GM21529 (cell line): ENCODE data around the gene FAM171A1.
"Not testable (repeated sequence)": the region's sequence is repeated elsewhere in the genome, so short reads cannot be mapped to it uniquely, and the experiment has no call there.

Source experiments
- ATAC-seq: cut with Tn5 transposase; IDR thresholded peaks from one replicate; pipeline ENCODE4 v1.9.1; 2021; ENCODE audit not compliant: unreplicated experiment

Gene FAM171A1

DNA sequence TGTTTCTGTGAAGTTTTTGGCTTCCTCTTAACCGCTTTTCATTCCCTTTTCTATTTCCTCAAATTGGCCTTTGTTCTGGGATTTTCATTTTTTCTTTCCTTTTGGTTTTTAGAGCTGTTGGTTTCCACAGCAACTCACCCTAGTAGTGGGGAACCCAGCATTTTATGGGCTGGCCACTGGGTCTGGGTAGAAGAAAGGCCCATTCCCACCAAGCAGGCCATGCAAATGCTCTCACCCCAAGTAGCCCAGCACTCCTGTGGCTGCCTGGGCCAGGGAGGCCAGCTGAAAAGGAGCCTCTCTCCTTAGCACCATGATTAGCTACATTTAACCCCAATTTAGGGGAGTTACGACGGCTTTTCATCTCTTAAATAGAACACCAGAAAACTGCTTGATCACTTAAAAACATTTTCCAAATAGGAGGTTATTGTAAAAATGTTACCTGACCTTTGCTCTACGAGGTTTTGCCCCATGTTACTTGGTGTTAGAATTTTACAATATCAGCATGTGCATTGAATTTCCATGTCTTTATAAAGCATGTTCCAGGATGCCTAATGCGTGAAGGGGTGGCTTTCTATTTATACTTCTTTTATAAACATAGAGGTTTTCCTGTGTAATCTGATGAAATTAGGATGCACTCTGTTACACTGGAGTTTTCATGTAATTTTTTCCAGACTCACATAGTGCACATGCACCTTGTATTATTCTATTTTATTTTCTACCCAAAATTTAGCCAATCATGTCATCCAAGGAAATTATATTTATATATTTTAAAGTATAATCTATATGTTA, 75.4 kb downstream of the FAM171A1 start:
- ATAC-seq: no peak

DNA sequence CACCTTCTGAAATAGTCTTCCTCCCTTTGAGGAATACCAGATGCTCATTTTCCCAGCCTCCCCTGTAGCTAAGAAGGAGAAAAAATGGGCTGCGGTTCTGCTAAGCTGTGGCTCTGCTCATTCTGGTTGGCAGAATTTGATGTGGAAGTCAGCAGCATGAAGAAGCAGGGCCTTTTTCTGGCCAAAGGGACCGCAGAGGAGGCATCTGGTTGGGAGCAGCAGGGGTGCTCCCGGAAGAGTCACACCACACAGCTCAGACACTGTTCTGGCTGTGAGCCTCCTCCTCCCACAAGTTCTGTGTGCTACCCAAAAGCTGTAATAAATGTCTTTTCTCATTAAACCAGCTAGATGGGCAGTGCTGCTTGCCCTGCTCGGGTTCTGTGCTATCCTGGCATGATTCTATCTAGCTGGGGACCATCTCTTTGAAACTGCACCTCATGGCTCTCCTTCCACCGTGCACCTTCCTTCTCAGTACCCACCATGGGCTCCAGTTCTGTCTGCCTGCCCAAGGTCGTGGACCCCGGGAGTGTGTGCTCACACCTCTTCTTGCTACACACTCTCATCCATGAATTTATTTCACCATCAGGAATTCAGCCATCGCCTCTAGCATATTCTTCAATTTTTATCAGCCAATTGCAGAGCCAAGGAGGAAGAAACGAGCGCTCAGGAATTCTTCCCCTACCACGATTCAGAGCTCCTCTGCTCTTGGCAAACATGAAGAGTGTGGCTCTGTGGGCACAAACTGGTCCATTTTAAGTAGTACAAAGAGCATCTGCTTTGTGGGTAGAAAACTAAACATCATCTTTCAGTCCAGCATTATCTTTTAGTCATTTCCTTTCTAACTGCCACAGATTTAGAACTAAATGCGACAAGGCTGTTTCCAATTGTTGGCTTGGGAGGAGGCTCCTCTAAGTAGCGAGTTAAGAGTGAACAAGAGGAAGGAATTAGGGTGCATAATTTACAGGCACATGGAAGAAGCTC, 76.9 kb downstream of the FAM171A1 start:
- no peak for ATAC-seq

DNA sequence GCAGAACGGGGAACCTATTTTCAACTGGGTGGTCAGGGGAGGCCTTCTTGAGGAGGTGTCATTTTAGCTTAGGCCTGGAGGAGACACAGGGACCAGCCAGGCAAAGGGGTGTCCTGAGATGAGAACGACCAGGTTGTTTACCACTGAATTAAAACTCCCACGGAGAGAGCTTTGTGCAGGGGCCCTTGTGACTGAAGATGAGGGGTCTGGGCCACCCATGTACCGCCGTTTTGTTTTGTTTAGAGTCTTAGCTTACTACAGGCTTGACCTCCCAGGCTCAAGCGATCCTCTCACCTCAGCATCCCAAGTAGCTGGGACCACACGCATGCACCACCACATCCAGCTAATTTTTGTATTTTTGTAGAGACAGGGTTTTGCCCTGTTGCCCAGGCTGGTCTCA, 80.4 kb downstream of the FAM171A1 start:
- no peak for ATAC-seq

DNA sequence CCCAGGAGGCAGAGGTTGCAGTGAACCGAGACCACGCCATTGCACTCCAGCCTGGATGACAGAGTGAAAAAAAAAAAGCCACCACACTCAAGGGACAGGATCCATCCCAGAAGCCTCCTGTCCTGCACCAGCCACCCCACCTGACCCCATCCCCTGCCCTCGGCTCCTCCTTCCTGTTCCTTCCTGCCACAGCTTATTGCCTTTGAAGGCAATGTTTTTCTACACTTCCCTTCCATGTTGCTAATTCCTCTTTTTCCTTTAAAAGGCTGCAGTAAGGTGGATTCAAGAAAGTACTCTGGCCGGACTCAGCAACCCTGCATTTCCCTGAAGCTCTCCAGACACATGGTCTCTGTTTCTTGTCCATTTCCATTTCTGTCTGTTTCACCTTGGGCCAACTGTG, 80.9 kb downstream of the FAM171A1 start:
- ATAC-seq: no peak

DNA sequence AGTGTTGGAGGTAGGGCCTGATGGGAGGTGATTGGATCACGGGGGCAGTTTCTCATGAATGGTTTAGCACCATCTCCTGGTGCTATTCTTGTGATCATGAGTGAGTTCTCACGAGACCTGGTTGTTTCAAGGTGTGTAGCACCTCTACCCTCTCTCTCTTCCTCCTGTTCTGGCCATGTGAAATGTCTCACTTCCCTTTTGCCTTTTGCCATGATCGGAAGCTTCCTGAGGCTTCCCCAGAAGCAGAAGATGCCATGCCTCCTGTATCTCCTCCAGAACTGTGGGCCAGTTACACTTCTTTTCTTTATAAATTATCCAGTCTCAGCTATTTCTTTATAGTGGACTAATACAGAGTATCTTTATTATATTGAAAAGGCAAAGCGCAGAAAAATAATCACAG, 90.1 kb downstream of the FAM171A1 start:
- ATAC-seq: no peak

DNA sequence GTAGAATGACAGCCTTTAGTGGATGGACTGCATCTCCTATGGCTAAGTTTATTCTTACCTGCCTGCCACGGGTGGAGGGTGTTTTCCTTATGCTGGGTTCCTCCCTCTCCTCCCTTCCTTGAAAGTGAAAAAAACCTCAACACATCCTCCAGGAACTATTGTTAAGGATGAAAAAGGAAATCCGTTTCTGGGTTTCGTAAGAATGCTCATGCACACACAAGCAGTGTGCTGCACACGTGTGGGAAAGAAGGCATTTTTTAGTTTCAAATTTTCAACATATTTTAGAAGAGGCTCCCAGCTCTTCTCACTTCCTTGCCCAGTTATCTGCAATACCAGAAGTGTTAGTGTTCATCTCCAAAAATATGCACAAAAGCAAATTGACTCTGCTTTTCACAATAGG, 90.6 kb downstream of the FAM171A1 start:
- no peak for ATAC-seq

DNA sequence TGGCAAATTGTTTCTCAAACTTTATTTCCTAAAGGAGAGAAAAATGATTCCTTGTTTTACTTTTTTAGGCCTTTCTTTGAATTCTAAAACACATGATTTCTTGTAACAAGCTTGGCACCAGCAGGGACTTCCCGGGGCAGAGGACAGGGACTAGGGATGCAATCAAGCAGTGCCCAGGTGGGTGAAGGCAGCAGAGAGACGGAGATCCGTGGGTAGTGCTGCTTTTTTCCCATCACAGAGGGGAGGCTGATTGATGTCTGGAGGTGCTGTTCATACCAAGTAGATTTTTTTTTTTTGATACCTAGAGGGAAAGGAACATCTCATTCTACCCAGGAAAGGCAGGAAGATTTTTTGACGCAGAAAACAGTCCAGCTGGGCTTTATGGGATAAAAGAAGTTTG, 91.9 kb downstream of the FAM171A1 start:
- no peak for ATAC-seq

DNA sequence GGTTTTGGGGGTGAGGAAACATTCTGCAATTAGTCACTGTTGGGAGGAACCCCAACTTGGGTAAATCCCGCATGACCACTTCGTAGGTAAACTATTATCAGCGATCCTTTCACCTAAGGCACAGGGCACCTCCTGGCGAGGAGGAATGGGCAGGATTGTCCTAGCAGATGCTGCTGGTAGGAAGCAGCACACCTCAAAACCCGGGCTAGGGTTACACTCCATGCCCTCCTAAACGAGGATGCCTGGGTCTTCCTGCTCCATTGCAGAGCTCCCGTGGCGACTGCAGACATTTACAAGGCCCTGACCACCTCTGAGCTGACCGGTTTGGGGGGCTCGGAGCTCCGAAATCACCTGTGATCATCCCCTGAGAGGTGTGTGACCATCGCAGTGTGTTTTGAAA, 92.3 kb downstream of the FAM171A1 start:
- ATAC-seq: no peak

DNA sequence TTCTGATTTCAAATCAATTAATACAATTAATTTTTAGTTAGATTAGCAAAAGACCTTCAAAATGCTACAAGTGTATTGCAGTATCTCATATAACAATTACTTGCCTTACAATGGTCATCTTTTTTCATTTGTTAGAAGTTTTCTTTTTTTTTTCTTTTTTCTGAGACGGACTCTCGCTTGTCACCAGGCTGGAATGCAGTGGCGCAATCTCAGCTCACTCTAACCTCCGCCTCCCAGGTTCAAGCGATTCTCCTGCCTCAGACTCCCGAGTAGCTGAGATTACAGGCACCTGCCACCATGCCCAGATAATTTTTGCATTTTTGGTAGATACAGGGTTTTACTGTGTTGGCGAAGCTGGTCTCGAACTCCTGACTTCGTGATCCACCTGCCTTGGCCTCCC, 95.0 kb downstream of the FAM171A1 start:
- not testable (repeated sequence) for ATAC-seq

DNA sequence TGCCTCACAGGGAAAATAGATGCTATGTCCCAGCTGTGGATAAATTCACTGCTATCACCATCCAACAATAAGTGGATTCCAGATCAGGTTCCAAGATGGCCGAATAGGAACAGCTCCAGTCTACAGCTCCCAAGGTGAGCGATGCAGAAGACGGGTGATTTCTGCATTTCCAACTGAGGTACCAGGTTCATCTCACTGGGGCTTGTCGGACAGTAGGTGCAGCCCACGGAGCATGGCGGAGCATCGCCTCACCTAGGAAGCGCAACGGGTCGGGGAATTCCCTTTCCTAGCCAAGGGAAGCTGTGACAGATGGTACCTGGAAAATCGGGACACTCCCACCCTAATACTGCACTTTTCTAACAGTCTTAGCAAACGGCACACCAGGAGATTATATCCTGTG, 101.3 kb downstream of the FAM171A1 start:
- ATAC-seq: not testable (repeated sequence)

DNA sequence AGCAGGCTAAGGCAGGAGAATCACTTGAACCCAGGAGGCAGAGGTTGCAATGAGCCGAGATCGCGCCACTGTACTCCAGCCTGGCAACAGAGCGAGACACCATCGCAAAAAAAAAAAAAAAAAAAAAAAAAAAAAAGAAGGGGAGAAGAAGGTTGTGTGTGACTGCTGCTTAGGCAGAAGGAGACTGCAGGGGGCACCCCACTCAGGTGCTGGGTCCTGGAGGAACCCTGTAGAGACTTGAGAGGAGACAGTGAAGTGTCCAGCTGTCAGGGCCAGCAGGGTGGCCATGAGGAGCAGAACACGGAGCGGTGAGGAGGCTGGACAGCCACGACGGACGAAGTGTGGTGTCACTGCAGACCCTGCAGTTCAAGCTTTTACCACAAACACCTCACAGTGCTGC, 103.6 kb downstream of the FAM171A1 start:
- ATAC-seq: no peak

DNA sequence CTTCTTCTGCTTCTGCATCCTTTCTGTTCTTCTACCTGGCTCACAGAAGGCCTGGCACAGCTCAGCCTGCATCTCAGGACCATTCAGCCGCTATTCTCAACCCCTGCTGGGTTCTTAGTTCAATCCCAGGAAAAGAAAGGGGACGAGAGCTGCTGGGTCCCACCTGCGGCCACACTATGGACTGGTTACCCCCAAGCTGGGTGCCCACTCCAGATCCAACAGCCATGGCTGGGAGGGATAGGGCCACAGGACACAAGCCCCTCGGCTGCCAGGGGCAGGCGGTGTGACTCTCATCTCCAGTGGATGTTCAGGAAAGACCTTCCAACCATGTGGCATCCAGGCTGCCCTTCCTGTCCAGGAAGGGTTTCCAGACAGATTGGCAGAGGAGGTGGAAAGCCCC, 105.0 kb downstream of the FAM171A1 start:
- no peak for ATAC-seq

DNA sequence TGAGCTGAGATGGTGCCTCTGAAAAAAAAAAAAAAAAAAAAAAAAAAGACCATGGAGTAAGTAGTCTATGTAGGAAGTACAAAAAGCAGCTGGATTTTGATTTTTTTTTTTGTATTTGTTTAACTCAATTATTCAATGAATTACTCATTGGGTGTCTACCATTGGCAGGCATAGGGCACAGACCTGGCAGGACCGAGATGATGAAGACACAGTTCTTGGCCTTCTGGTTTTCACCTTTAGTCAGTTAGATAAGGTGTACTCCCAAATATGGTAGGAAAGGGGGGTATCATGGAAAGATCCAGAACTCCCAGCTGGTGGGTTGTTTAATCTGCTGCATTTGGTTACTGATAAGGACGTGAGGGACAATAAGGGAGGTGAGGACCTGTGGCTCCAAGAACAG, 105.5 kb downstream of the FAM171A1 start:
- no peak for ATAC-seq

DNA sequence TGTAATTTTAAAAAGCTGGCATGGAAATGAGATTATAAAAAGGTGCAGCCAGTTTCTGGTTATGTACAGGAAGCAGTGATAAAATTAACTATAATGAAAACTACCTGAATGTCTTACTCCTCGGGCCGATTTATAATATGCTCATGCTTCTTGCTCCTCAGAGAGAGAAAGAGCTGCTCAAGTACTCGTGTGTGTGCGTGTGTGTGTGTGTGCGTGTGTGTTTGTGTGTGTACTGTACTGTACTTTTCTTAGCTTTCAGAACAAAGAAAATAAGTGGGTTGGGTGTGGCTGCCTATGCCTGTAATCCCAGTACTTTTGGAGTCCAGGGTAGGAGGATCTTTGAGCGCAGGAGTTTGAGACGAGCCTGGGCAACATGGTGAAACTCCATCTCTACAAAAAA, 106.0 kb downstream of the FAM171A1 start:
- no peak for ATAC-seq

DNA sequence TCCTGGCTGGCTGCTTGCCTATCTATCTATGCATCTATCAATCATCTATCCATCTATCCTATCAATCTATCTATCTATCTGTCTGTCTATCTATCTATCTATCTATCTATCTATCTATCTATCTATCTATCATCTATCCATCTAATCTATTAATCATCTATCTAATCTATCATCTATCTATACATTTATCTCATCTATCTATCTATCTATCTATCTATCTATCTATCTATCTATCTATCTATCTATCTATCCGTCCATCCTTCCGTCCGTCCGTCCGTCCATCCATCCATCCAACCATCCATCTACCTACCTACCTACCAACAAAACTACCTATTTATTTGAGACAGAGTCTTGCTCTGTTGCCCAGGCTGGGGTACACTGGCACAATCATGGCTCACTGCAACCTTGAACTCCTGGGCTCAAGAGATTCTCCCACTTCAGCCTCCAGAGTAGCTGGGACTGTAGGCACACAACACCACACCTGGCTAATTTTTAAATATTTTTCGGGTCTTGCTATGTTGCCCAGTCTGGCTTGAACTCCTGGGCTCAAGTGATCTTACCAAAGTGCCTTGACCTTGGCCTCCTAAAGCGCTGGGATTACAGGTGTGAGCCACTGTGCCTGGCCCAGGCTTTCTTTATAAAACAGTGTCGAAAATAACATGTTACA, 107.3 kb downstream of the FAM171A1 start:
- no peak for ATAC-seq

DNA sequence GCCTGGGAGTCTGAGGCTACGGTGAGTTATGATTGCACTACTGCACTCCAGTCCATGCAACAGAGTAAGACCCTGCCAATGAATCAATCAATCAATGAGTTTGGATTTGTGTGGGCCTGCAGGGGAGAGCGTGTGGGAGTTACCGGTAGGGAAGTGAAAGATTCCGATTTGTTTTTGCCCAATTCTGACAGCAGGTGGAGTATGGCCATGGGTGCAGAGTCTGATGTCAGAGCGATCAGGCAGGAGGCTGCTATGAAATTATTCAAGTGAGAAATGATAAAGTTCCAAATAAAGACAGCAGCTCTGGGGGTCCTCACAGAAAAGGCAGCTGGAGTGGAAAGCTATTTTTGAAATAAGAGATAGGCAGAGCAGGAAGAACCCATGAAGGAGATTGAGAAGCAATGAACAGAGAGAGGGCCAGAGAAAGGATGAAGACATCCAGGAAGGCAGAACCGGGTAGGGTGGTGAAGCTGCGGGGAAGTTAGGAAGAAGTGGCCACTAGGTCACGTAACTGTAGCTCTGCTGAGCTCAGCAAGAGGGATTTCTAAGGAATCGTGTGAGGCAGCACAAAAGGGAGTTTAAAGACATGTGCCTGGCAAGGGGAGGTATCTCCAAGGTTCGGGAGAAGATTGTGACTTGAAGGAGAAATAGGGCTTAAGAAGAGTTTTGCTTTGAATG, 108.9 kb downstream of the FAM171A1 start:
- ATAC-seq: no peak

DNA sequence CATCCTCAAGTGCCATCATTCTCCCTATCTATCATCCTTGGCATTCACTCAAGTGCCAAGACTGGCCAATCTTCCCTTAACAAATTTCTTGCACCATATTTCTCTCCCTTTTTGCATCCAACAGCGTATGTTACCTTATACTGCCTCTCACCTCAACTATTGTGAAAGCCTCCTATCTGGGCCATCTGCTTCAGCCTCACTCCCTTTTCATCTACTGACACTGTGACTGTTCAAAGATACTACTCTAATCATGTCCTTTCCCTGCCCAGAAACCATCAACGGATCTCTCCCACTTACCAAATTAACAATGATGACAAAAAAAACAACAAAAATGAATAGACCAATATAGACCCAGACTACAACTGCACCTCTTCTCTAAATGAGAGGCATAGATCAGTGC, 112.0 kb downstream of the FAM171A1 start:
- no peak for ATAC-seq

DNA sequence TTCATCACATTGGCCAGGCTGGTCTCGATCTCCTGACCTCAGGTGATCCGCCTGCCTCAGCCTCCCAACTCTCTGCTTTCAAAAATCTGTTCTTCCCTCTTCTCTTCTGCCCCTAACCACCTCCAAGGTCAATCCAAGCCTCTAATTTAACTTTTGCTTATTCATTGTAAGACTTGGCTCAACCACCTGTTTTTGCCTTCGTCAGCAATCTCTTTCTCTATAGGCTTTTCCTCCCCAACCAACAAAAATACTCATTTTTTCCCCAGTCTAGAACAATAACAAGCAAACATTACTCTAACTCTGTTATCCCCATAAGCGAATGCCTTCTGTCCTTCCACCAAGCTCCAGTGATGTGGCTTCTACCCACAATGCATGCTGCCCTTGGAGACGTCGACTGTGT, 112.8 kb downstream of the FAM171A1 start:
- no peak for ATAC-seq

DNA sequence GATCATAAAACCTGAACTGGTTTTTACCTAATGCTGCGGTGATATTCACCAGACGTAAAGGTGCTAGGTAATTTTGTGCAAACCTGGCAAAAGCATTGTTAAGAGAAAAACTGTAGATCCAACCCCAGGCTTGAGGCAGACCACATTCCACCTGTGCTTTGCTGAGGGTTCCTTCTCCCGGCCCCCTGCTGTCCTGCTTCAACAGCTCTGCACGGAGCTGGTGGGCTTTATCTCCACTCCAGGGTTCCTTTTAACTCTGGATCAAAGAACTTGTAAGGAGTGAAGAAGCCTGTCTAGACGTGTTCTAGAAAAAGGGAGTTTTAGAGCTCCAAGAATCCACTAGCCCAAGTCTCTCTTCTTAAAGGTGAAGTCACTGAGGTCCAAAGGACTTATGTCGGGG, 115.1 kb downstream of the FAM171A1 start:
- no peak for ATAC-seq

DNA sequence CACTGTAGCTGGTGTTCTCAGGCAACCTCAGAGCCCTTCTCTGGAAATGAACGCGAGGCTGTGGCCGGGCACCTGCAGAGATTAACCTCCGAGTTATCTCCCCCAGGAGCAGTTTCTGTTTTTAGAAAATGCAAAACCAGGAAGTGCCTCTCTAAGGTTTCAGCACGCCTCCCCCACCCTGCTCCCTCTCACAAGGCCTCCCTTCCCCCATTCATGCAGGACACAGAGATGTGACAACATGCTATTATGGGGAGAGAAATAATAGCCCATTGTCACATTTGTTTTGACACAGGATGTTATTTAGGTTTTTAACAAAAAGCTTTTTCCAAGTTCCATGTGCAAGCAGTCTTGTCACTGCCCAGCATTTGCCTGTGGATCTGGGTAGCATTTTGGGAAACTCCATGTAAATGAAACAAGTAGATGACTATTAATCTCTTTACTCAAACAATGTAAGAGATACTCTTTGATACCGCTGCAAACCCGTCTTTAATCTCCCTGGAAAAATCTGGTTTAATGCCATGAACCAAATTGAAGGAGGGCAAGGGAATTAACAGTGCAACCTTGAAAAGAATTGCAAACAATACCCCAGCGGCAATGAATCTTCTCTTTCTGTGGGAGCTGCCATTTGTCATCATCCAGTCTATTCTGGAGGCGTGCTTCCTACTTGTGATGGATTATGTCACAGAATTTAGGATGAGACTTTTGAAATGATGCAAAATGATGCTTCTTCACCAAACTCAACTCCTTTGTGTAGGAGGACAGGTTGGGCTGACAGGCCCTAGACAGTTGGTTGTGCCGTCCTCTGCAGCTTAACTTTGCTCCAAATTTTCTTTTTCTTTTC, 116.1 kb downstream of the FAM171A1 start:
- no peak for ATAC-seq
